Small intestine (tissue), 7 donors: ENCODE measurements around the gene USP4. TPM values are rescaled to one million over a fixed set of nuclear protein-coding genes. Genes with fewer than 3 reads are reported as not detected.
A peak's percentile ranks its signal among the peaks of the same experiment; 100 is the strongest.
"Not testable (repeated sequence)": the region's sequence is repeated elsewhere in the genome, so short reads cannot be mapped to it uniquely, and the experiment has no call there.

Experiments used
- DNase-seq, 2 donors: peaks; one replicate each; pipeline versions ENCODE4 v3.0.0 to v3.0.0-alpha.2; 2013
- FAIRE-seq: peaks from 2 replicates; lab custom pipeline; 2012; peaks lifted over from hg19 to GRCh38; lab: Jason Lieb, UNC
- H3K27ac ChIP-seq, 3 donors: one replicate each; pipeline ENCODE4 v1.5.1; 2013; ENCODE audit warnings: low read length in 2 of 3, mild to moderate bottlenecking in 2 of 3, control low read depth in 1 of 3, inconsistent platforms in 1 of 3, low read depth in 1 of 3, moderate library complexity in 1 of 3
- H3K27me3 ChIP-seq, 3 donors: one replicate each; pipeline ENCODE4 v1.6.1; 2013; ENCODE audit warnings: low read length in 3 of 3, inconsistent platforms in 1 of 3; ENCODE audit not compliant: control insufficient read depth in 3 of 3, insufficient read depth in 3 of 3
- H3K36me3 ChIP-seq, 3 donors: one replicate each; pipeline ENCODE4 v1.6.1; 2013; ENCODE audit warnings: low read length in 3 of 3, inconsistent platforms in 1 of 3, low read depth in 1 of 3, mild to moderate bottlenecking in 1 of 3, moderate library complexity in 1 of 3; ENCODE audit not compliant: control insufficient read depth in 3 of 3, insufficient read depth in 2 of 3
- H3K4me1 ChIP-seq, 3 donors: one replicate each; pipeline ENCODE4 v1.6.1; 2013; ENCODE audit warnings: low read length in 2 of 3, inconsistent platforms in 1 of 3, low read depth in 1 of 3, mild to moderate bottlenecking in 1 of 3, moderate library complexity in 1 of 3; ENCODE audit not compliant: control insufficient read depth in 3 of 3, insufficient read depth in 2 of 3
- H3K4me3 ChIP-seq, 3 donors: one replicate each; pipeline ENCODE4 v1.5.1; 2013; ENCODE audit warnings: low read length in 3 of 3, control low read depth in 1 of 3, inconsistent platforms in 1 of 3, low read depth in 1 of 3, mild to moderate bottlenecking in 1 of 3, moderate library complexity in 1 of 3
- H3K9me3 ChIP-seq, 2 donors: one replicate each; pipeline ENCODE4 v1.6.1; 2013; ENCODE audit warnings: low read depth in 1 of 2, low read length in 1 of 2; ENCODE audit not compliant: control insufficient read depth in 2 of 2, insufficient read depth in 1 of 2
- WGBS, 3 donors: extraction: QIAGEN DNeasy Blood & Tissue Kit; methylation state at CpG; one replicate each; pipeline ENCODE4 v1.1.7; 2013; 5-methylcytosine and 5-hydroxymethylcytosine counted together
- polyA plus RNA-seq, 4 donors: library from polyadenylated mRNA; stranded (reverse) in 3 of 4; unstranded in 1 of 4; fragments of 200-250 nt in 3 of 4; fragments of 120-200 nt in 1 of 4; gene quantifications; one replicate each; pipeline versions ENCODE4 v1.2.1 to v1.2.3, GENCODE V29; 2013
- donor health status: healthy with polysubstance abuse.
- donor health status: control.
- donor health status: control.
- donor health status: Bipolar disorder and iron deficiency.
- donor health status: healthy.

Gene USP4
- polyA plus RNA-seq, 4 donors = 21.3 to 44.8 (median 24.8) TPM

DNA sequence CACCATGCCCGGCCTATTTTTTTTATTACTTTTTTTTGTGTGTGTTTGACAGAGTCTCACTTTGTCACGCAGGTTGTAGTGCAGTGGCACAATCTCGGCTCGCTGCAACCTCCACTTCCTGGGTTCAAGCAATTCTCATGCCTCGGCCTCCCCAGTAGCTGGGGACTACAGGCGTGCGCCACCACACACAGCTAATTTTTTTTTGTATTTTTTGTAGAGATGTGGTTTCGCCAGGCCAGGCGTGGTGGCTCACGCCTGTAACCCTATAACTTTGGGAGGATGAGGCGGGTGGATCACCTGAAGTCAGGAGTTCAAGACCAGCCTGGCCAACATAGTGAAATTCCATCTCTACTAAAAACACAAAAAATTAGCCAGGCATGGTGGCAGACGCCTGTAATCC lies 8.5 kb upstream of the USP4 start:
- Histone ChIP-seq H3K27ac (peak overlapping the region in 1 of 3 donors; percentile 90), H3K4me1 (peaks cover 0 to 35% (median 5%) of the 10 kb centered on the region in 3 donors)
- 91 to 95% (median 91%) methylated on average over 12 of the region's 12 CpGs for WGBS, 3 donors
- H3K27me3 ChIP-seq, H3K4me3 ChIP-seq, H3K36me3 ChIP-seq, DNase-seq, H3K9me3 ChIP-seq, FAIRE-seq: not testable (repeated sequence)

GRCh38 chr3:49346797-49347251 lies 7.0 kb upstream of the USP4 start:
- no peaks in the 10 kb centered on the region for H3K9me3 ChIP-seq
- no peaks in the 10 kb centered on the region for H3K36me3 ChIP-seq
- no peak overlapping the region for H3K4me3 ChIP-seq
- WGBS, 3 donors = 65 to 84% (median 80%) methylated on average over 6 of the region's 6 CpGs
- FAIRE-seq = no peak
- DNase-seq = no peak
- H3K27ac ChIP-seq = peak overlapping the region in 1 of 3 donors; percentile 58
- H3K4me1 ChIP-seq = peaks cover 0 to 35% (median 4%) of the 10 kb centered on the region in 3 donors
- no peaks in the 10 kb centered on the region for H3K27me3 ChIP-seq

DNA sequence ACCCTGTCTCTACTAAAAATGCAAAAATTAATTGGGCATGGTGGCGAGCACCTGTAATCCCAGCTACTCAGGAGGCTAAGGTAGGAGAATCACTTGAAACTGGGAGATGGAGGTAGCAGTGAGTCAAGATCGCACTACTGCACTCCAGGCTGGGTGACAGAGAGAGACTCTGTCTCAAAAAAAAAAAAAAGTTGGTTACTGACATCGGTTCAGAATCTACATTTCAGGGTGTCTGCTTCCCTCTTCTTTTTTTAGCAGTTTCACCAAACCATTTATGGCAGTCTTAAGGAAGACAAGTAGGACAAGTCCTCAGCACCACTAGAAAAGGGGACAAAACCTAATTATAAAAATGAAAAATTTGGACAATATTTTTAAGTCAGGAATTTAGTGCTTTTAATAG lies 3.3 kb upstream of the USP4 start:
- no peaks in the 10 kb centered on the region for H3K9me3 ChIP-seq
- no peak for FAIRE-seq
- peak overlapping the region in 1 of 3 donors; percentile 34 for H3K27ac ChIP-seq
- H3K4me1 ChIP-seq = peaks cover 2 to 12% (median 6%) of the 10 kb centered on the region in 3 donors
- DNase-seq = no peak
- no peak overlapping the region for H3K4me3 ChIP-seq
- 78 to 96% (median 84%) methylated on average over 3 of the region's 3 CpGs for WGBS, 3 donors
- H3K36me3 ChIP-seq = no peaks in the 10 kb centered on the region
- no peaks in the 10 kb centered on the region for H3K27me3 ChIP-seq

DNA sequence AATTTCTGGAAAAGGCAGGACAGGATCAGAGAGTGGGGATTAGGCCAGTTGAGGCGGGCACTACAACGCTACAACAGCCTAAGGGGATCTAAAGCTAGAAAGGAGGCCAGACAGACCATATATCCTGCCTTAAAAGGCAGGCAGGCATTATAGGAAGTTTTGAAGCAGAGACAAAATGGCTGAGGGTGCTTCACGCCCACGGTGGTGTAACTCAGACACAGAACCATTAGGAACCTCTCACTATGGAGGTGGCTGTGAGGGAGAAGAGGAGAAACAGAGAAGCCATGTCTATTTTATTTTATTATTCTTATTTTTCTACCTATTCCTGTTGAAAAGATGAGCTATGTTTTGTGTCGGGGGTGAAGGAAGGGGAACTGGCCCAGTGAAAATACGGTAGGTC lies 2.1 kb upstream of the USP4 start:
- H3K9me3 ChIP-seq = no peaks in the 10 kb centered on the region
- WGBS, 3 donors = 89 to 96% (median 95%) methylated on average over 6 of the region's 6 CpGs
- H3K4me1 ChIP-seq = peaks cover 2 to 12% (median 6%) of the 10 kb centered on the region in 3 donors
- FAIRE-seq (no peak), DNase-seq (no peak)
- no peaks in the 10 kb centered on the region for H3K27me3 ChIP-seq
- no peak overlapping the region for H3K4me3 ChIP-seq
- H3K36me3 ChIP-seq = peaks cover 0 to 5% (median 0%) of the 10 kb centered on the region in 3 donors
- peak overlapping the region in 1 of 3 donors; percentile 99 for H3K27ac ChIP-seq

GRCh38 chr3:49339581-49339940 lies 292 bp downstream of the USP4 start:
- Histone ChIP-seq H3K27ac (peak overlapping the region; percentile 99 to 100 (median 99)), H3K9me3 (no peaks in the 10 kb centered on the region), H3K4me3 (peak overlapping the region; percentile 86 to 99 (median 88)), H3K36me3 (peaks cover 3 to 18% (median 5%) of the 10 kb centered on the region in 3 donors), H3K27me3 (no peaks in the 10 kb centered on the region), H3K4me1 (peaks cover 2 to 14% (median 6%) of the 10 kb centered on the region in 3 donors)
- FAIRE-seq (no peak), DNase-seq (peak in 1 of 2 donors; percentile 12)
- 1% methylated on average over 16 to 17 of the region's 17 CpGs for WGBS, 3 donors

- WGBS, 3 donors = 89 to 97% (median 90%) methylated on average over 5 of the region's 5 CpGs
- no peaks in the 10 kb centered on the region for H3K9me3 ChIP-seq
- no peaks in the 10 kb centered on the region for H3K27me3 ChIP-seq
- DNase-seq = no peak
- H3K4me1 ChIP-seq = peaks cover 0 to 7% (median 3%) of the 10 kb centered on the region in 3 donors
- H3K36me3 ChIP-seq = peaks cover 9 to 64% (median 21%) of the 10 kb centered on the region in 3 donors
- no peak overlapping the region for H3K4me3 ChIP-seq
- no peak for FAIRE-seq
- H3K27ac ChIP-seq = peak overlapping the region in 1 of 3 donors; percentile 27
Measured at GRCh38 chr3:49333916-49334633, 5.8 kb downstream of the USP4 start.

DNA sequence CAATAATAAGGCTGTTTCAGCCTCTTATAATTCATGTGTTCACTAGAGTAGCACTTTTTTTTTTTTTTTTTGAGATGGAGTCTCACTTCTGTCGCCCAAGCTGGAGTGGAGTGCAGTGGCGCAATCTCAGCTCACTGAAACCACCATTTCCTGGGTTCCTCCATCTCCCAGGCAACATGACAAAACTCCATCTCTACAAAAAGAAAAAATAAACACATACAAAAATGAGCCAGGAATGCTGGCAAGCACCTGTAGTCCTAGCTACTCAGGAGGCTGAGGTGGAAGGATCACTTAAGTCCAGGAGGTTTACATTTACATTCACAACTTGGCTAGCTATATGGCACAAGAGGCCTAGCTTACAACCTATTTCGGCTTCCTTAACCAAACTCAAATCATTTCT lies 6.8 kb downstream of the USP4 start:
- Histone ChIP-seq H3K27me3 (no peaks in the 10 kb centered on the region), H3K9me3 (no peaks in the 10 kb centered on the region), H3K4me3 (no peak overlapping the region), H3K27ac (no peak overlapping the region), H3K4me1 (peaks cover 0 to 7% (median 0%) of the 10 kb centered on the region in 3 donors), H3K36me3 (peaks cover 9 to 67% (median 21%) of the 10 kb centered on the region in 3 donors)
- FAIRE-seq (no peak), DNase-seq (no peak)
- 70 to 97% (median 90%) methylated on average over 3 of the region's 3 CpGs for WGBS, 3 donors

- H3K4me3 ChIP-seq = no peak overlapping the region
- H3K4me1 ChIP-seq = peaks cover 0 to under 1% (median 0%) of the 10 kb centered on the region in 3 donors
- no peak overlapping the region for H3K27ac ChIP-seq
- 88 to 99% (median 95%) methylated on average over 4 of the region's 4 CpGs for WGBS, 3 donors
- no peak for DNase-seq
- no peak for FAIRE-seq
- no peaks in the 10 kb centered on the region for H3K9me3 ChIP-seq
- no peaks in the 10 kb centered on the region for H3K27me3 ChIP-seq
- peaks cover 16 to 79% (median 17%) of the 10 kb centered on the region in 3 donors for H3K36me3 ChIP-seq
Measured at GRCh38 chr3:49329186-49329585, 10.7 kb downstream of the USP4 start.
